Measurements from ENCODE around the gene LENEP. TPM values are rescaled to one million over a fixed set of nuclear protein-coding genes. Genes with fewer than 3 reads are reported as not detected.

The LENEP gene
- total RNA-seq, 2 donors from 2014 or later, result not detected

DNA sequence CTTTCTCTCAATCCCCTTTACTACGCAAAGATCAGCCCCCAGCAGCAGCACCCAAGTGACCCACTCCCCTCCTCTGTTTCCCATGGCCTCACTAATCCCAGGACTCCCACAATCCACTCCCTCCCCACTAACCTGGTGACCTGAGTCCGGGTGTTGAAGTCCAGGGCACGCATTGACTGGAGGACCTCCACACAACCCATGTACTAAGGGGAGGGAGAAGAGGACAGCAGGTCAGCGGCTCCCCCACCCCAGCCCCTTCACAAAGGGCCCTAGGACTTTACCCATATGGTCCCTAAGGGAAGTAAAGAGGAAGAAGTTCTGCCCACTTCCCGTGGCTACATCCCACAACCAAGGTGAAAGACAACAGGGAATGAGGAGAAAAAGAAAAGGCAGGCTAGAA is 24.1 kb upstream of the LENEP start:
- H3K4me1 ChIP-seq (replicated peaks), result peaks cover 14% of the 10 kb centered on the region
- peaks cover 0 to 14% of the 10 kb centered on the region in 2 donors for H3K36me3 ChIP-seq
- H3K27me3 ChIP-seq (replicated peaks; ENCODE audit: insufficient read depth), result no peaks in the 10 kb centered on the region
- WGBS, result 42% methylated on average over 5 of the region's 5 CpGs
- intact Hi-C loops (cut with DNase I), result no loop called here
- H3K9me3 ChIP-seq, result no peaks in the 10 kb centered on the region
- no peak for DNase-seq (ENCODE audit: low spot score)
- H3K27ac ChIP-seq, result peak overlapping the region; percentile 98 to 99
- peak overlapping the region in 1 of 2 donors; percentile 33 for H3K4me3 ChIP-seq
- TF ChIP-seq POLR2AphosphoS5 (IDR thresholded peaks at IDR 0.05) (no peak), POLR2A (IDR thresholded peaks at IDR 0.05) (no peak)
- TF ChIP-seq, protein P1, sequence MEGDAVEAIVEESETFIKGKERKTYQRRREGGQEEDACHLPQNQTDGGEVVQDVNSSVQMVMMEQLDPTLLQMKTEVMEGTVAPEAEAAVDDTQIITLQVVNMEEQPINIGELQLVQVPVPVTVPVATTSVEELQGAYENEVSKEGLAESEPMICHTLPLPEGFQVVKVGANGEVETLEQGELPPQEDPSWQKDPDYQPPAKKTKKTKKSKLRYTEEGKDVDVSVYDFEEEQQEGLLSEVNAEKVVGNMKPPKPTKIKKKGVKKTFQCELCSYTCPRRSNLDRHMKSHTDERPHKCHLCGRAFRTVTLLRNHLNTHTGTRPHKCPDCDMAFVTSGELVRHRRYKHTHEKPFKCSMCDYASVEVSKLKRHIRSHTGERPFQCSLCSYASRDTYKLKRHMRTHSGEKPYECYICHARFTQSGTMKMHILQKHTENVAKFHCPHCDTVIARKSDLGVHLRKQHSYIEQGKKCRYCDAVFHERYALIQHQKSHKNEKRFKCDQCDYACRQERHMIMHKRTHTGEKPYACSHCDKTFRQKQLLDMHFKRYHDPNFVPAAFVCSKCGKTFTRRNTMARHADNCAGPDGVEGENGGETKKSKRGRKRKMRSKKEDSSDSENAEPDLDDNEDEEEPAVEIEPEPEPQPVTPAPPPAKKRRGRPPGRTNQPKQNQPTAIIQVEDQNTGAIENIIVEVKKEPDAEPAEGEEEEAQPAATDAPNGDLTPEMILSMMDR (IDR thresholded peaks at IDR 0.05), result no peak

DNA sequence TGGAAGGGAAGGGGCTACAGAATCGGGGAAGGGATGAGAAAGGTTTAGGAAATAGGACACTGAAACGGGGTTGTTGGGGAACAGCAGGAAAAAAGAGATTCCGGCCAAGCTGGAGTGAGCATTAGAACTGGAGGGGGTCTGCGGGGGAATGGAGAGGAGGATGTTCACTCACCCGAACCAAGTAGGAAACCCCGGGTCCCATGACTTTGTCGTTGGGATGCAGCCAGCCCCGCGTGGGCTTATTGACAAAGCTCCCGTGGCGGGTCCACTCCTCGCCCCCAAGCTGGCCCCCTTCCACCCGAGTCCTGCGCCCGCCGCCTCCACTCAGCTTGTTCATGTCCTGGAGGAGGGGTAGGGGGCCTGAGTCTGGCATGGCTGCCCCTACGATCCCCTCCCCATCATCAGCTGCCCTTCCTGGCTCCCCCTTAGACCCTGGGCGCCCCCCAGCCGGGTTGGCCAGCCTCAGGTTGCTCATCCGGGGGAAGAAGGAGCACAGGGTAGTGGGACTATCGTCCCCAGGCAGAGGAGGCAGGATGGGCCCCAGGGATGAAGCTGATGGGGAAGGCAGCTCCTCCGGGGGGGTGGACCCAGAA is 23.4 kb upstream of the LENEP start:
- Histone ChIP-seq H3K27ac (peak overlapping the region; percentile 98 to 99), H3K27me3 (replicated peaks; ENCODE audit: insufficient read depth) (no peaks in the 10 kb centered on the region), H3K4me1 (replicated peaks) (peaks cover 14% of the 10 kb centered on the region), H3K36me3 (peaks cover 0 to 13% of the 10 kb centered on the region in 2 donors), H3K4me3 (peak overlapping the region; percentile 6 to 33), H3K9me3 (no peaks in the 10 kb centered on the region)
- intact Hi-C loops (cut with DNase I), result no loop called here
- 16% methylated on average over 22 of the region's 22 CpGs for WGBS
- no peak for DNase-seq (ENCODE audit: low spot score)
- TF ChIP-seq, protein P1 (IDR thresholded peaks at IDR 0.05), result no peak
- TF ChIP-seq POLR2AphosphoS5 (IDR thresholded peaks at IDR 0.05) (no peak), POLR2A (IDR thresholded peaks at IDR 0.05) (no peak)

DNA sequence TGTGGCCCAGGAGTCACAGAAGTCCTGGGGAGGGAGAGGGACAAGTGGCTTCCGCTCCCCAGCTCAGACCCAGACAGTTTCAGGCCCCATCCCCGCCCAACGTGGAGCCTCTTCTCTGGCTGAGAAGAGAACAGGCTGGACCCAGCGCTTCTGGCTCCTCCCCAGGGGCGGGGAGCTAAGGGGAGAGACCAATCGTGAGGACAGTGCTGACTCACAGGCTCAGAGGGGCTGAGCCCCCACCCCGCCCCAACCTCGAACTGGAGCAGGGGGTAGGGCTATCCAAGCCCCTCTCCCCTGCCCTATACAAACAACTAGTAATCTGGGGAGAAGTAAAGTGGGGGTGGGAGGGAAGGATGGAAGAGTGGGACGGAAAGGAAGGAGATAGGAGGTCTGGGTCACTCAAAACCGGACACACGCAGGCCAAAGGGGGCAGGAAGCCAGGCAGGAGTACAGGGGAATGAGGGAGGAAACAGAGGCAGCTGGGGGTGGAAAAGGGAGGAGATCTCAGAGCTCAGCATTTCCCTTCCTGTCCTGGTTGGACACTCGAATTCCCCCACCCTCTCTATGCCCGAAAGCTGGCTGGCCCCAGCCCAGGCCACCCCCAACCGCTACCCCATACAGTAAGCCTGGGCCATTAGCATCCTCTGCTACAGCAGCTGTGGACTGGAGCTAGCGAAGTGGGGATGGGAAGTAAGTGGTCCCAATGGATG is 22.6 kb upstream of the LENEP start, which contains the start of gene SHC1:
SHC1 (minus strand) TSS at position 117 of the 710 bp plus-strand sequence. CDS start 221 bp downstream, outside the sequence.
- intact Hi-C loops (cut with DNase I), result no loop called here
- H3K9me3 ChIP-seq, result no peaks in the 10 kb centered on the region
- DNase-seq (ENCODE audit: low spot score), result peak; percentile 94
- WGBS, result 7% methylated on average over 15 of the region's 15 CpGs
- H3K27me3 ChIP-seq (replicated peaks; ENCODE audit: insufficient read depth), result no peaks in the 10 kb centered on the region
- TF ChIP-seq POLR2A (IDR thresholded peaks at IDR 0.05) (peak; percentile 98), POLR2AphosphoS5 (IDR thresholded peaks at IDR 0.05) (peak; percentile 96)
- TF ChIP-seq, protein P1 (IDR thresholded peaks at IDR 0.05), result peak in 1 of 4 experiments; percentile 4
- peaks cover 0 to 5% of the 10 kb centered on the region in 2 donors for H3K36me3 ChIP-seq
- peaks cover 14% of the 10 kb centered on the region for H3K4me1 ChIP-seq (replicated peaks)
- peak within 1 kb of the TSS; percentile 6 to 33 for H3K4me3 ChIP-seq
- peak within 1 kb of the TSS; percentile 98 to 99 for H3K27ac ChIP-seq

DNA sequence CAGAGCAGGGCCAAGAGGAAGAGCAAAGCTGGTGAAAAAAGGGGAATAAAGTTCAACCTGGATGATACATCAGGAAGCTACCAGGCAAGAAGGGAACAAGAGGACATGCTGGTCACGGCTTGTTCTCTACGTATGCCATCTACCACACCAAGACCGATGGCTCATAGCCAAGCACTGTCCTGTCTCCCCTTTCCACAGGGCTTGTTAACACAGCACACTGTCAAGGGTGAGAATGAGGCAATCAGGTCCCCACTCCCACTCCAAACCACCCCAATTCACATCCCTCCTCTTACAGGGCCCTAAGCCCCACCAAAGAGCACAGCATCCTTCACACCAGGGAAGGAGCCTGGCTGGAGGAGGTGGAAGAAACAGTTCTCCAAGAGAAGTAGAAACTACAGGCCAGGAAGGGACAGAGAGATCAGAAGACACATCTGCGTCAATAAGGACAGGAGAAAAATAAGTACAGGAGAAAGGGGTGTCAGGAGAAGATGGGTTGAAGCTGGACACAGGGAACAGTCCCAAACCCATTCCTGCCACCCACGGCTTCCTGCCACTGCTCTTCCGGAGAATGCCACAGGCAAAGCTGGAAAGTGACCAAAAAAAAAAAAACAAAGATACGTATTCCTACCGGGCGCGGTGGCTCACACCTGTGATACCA is 21.9 kb upstream of the LENEP start:
- H3K27me3 ChIP-seq (replicated peaks; ENCODE audit: insufficient read depth), result no peaks in the 10 kb centered on the region
- H3K27ac ChIP-seq, result peak overlapping the region; percentile 98 to 99
- no peak for TF ChIP-seq POLR2A (IDR thresholded peaks at IDR 0.05)
- TF ChIP-seq, protein P1 (IDR thresholded peaks at IDR 0.05), result no peak
- TF ChIP-seq POLR2AphosphoS5 (IDR thresholded peaks at IDR 0.05), result no peak
- 25% methylated on average over 10 of the region's 10 CpGs for WGBS
- peak overlapping the region in 1 of 2 donors; percentile 33 for H3K4me3 ChIP-seq
- H3K36me3 ChIP-seq, result peaks cover 0 to 4% of the 10 kb centered on the region in 2 donors
- peak; percentile 72 for DNase-seq (ENCODE audit: low spot score)
- intact Hi-C loops (cut with DNase I), result no loop called here
- H3K9me3 ChIP-seq, result no peaks in the 10 kb centered on the region
- peaks cover 14% of the 10 kb centered on the region for H3K4me1 ChIP-seq (replicated peaks)
